ENCODE measurements around the gene SEMA5A. TPM values are rescaled to one million over a fixed set of nuclear protein-coding genes. Genes with fewer than 3 reads are reported as not detected.

SEMA5A gene
- total RNA-seq, 1 donor from 2014 or later = 38.9 TPM

DNA sequence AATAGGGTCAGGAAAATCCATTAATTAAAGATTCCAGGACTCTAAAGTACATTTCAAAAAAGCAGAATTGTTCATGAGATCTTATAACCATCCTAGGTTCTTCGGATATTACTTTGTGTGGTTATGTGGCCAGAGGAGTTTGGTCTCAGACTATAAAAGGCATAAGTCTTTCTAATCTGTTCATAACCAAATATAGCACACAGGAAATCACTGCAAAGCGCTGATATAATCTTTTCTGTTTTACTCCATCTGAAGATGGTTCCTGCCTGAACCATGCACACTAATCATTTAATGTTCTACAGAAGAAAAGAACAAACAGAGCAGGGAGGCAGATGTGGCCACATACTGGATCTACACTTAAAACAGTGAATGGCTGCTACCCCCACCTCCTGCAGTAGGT lies 182.8 kb downstream of the SEMA5A start:
- TF ChIP-seq, protein P1, sequence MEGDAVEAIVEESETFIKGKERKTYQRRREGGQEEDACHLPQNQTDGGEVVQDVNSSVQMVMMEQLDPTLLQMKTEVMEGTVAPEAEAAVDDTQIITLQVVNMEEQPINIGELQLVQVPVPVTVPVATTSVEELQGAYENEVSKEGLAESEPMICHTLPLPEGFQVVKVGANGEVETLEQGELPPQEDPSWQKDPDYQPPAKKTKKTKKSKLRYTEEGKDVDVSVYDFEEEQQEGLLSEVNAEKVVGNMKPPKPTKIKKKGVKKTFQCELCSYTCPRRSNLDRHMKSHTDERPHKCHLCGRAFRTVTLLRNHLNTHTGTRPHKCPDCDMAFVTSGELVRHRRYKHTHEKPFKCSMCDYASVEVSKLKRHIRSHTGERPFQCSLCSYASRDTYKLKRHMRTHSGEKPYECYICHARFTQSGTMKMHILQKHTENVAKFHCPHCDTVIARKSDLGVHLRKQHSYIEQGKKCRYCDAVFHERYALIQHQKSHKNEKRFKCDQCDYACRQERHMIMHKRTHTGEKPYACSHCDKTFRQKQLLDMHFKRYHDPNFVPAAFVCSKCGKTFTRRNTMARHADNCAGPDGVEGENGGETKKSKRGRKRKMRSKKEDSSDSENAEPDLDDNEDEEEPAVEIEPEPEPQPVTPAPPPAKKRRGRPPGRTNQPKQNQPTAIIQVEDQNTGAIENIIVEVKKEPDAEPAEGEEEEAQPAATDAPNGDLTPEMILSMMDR (IDR thresholded peaks at IDR 0.05) = no peak
- no peak for ATAC-seq
- Histone ChIP-seq H3K27me3 (no peaks in the 10 kb centered on the region), H3K27ac (no peak overlapping the region), H3K4me1 (no peaks in the 10 kb centered on the region), H3K4me3 (no peak overlapping the region), H3K9me3 (no peaks in the 10 kb centered on the region), H3K36me3 (no peaks in the 10 kb centered on the region)
- intact Hi-C loops (cut with DNase I) = no loop called here
- no peak for DNase-seq

DNA sequence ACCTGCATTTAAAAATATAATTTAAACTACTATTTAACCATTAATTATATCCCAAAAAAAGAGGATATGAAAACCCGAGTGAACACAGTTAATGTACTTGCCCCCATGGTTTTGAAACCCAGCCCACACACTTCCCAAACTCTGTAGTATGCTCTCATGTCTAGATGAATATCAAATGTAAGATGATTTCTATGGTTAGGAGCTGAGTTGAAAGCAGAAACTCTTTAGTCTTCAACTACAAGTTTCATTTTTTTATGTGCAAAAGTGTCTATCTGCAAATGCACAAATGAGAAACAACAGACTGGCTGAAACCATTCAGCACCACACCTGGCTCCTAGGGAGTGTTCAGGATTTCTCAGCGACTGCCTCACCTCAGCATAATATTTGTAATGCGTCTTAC lies 183.3 kb downstream of the SEMA5A start:
- Histone ChIP-seq H3K36me3 (no peaks in the 10 kb centered on the region), H3K27me3 (no peaks in the 10 kb centered on the region), H3K4me3 (no peak overlapping the region), H3K27ac (no peak overlapping the region), H3K9me3 (no peaks in the 10 kb centered on the region), H3K4me1 (no peaks in the 10 kb centered on the region)
- DNase-seq (no peak), ATAC-seq (no peak)
- intact Hi-C loops (cut with DNase I) = no loop called here
- TF ChIP-seq, protein P1 (IDR thresholded peaks at IDR 0.05) = no peak

DNA sequence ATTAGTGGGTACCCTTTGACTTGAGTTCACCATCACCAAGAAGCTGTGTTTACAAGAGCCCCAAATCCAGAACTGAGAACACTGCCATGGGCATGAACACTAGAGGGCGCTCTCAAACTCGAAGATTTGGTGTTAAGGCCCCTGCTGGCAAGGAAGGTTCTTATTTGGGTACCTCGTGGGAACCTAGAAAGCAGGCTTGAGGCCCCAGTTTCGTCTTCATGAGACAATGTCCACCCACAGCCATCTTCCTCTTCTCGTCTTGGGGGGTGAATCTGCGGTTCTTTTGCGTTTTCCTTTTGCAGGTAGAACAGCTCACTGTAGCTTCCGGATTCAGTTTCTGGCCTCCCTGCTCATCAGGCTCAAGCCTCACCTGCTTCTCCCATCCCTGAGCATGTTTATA lies 184.0 kb downstream of the SEMA5A start:
- intact Hi-C loops (cut with DNase I) = no loop called here
- no peaks in the 10 kb centered on the region for H3K4me1 ChIP-seq
- no peaks in the 10 kb centered on the region for H3K9me3 ChIP-seq
- no peaks in the 10 kb centered on the region for H3K36me3 ChIP-seq
- DNase-seq (no peak), ATAC-seq (peak; percentile 84)
- H3K27ac ChIP-seq = no peak overlapping the region
- TF ChIP-seq, protein P1 (IDR thresholded peaks at IDR 0.05) = peak; percentile 63
- no peaks in the 10 kb centered on the region for H3K27me3 ChIP-seq
- H3K4me3 ChIP-seq = no peak overlapping the region

DNA sequence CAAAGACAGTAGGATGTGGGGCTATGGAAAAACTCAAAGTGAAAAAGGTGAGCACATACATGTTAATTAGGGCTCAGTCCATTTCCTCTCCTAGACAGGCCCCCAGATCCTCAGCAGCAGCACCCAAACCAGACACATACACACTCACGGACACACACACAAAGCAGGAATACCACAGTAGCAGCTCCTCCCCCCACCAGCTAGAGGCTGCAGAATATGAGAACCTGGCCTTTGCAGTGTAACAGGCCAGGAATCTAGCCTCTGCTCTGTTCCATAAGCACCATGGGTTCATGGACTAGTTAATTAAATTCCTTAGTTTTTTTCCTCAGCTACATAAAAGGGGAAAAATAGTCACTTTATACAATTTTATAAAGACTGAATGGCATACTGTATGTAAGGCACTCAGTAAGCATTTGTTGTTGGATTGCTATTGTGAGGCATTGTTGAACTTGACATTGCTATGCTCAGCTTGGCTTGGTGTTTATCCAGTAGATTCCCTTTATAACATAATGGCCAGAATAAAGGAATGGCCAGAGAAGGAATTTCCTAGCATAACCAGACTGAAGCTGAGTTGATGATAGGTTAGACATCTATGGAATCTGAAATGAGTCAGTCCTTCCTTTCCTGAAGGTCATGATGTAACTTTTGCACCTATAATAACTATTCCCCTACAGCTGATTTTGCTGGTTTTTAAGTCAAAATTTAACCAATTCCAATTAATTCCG lies 186.8 kb downstream of the SEMA5A start:
- TF ChIP-seq, protein P1 (IDR thresholded peaks at IDR 0.05) = no peak
- H3K9me3 ChIP-seq = no peaks in the 10 kb centered on the region
- no peak overlapping the region for H3K27ac ChIP-seq
- H3K36me3 ChIP-seq = no peaks in the 10 kb centered on the region
- ATAC-seq (no peak), DNase-seq (no peak)
- H3K4me3 ChIP-seq = no peak overlapping the region
- H3K4me1 ChIP-seq = no peaks in the 10 kb centered on the region
- no peaks in the 10 kb centered on the region for H3K27me3 ChIP-seq
- intact Hi-C loops (cut with DNase I) = no loop called here

DNA sequence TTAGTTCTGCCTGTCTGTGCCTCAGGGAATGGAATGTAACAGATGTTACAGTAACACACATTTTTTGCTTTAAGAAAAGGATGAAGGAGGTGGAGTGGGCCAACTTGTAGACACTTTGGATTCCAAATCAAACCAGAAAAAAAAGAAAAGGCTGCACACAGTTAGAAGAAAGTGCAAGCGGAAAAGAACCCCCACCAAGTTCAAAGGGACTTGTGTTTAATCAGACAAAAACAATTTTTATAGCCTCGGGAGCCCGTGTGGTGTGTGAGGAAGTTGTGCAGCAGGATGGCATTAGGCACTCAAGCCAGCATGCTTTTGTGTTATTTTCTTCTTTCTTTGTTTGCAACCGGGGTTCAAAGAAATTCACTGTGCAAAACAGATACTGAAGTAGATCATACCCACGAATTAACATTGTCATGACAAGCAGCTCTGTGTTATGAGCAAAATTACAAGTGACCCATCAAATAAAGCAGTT lies 189.5 kb downstream of the SEMA5A start:
- Histone ChIP-seq H3K36me3 (no peaks in the 10 kb centered on the region), H3K27ac (no peak overlapping the region), H3K4me3 (no peak overlapping the region), H3K9me3 (no peaks in the 10 kb centered on the region), H3K27me3 (no peaks in the 10 kb centered on the region), H3K4me1 (no peaks in the 10 kb centered on the region)
- intact Hi-C loops (cut with DNase I) = no loop called here
- DNase-seq (no peak), ATAC-seq (no peak)
- TF ChIP-seq, protein P1 (IDR thresholded peaks at IDR 0.05) = no peak
